D721Med (cell line): Measurements from ENCODE around the gene FNDC7.

Experiments
- DNase-seq: peaks from one replicate; pipeline ENCODE4 v3.0.0; 2011; ENCODE audit warnings: low spot score; ENCODE audit not compliant: insufficient read length
- FAIRE-seq: peaks from 2 replicates; lab custom pipeline; 2011; peaks lifted over from hg19 to GRCh38; lab: Jason Lieb, UNC
- CTCF ChIP-seq: IDR thresholded peaks from 2 replicates; pipeline ENCODE4 v1.5.1; 2012; ENCODE audit warnings: mild to moderate bottlenecking, control low read depth; ENCODE audit not compliant: insufficient read depth; ENCODE audit errors: missing control alignments

FNDC7 gene

GRCh38 chr1:108715932-108716331 is 3.2 kb downstream of the FNDC7 start:
- FAIRE-seq (no peak), DNase-seq (no peak)
- no peak for TF ChIP-seq CTCF

GRCh38 chr1:108716437-108717230 is 3.9 kb downstream of the FNDC7 start:
- DNase-seq (no peak), FAIRE-seq (no peak)
- TF ChIP-seq CTCF = no peak

- DNase-seq (no peak), FAIRE-seq (no peak)
- TF ChIP-seq CTCF = no peak
Observed at GRCh38 chr1:108717774-108718316, 5.1 kb downstream of the FNDC7 start.

- DNase-seq (no peak), FAIRE-seq (no peak)
- TF ChIP-seq CTCF = no peak
Observed at GRCh38 chr1:108718927-108719655, 6.4 kb downstream of the FNDC7 start.

GRCh38 chr1:108719656-108720435 is 7.1 kb downstream of the FNDC7 start:
- no peak for TF ChIP-seq CTCF
- no peak for DNase-seq
- no peak for FAIRE-seq

GRCh38 chr1:108722292-108722691 is 9.6 kb downstream of the FNDC7 start:
- FAIRE-seq (no peak), DNase-seq (no peak)
- no peak for TF ChIP-seq CTCF
